Breast epithelium (tissue), 3 donors: ENCODE data around the gene PDK4.

Source experiments
- CTCF ChIP-seq, 3 donors: fragments of 450-650 bp; IDR thresholded peaks; one replicate each; pipeline ENCODE4 v1.5.1; 2016 to 2017; ENCODE audit warnings: antibody characterized with exemption in 3 of 3, mild to moderate bottlenecking in 3 of 3, moderate library complexity in 3 of 3
- POLR2A ChIP-seq: fragments of 450-650 bp; IDR thresholded peaks from one replicate; pipeline ENCODE4 v1.6.1; 2016; ENCODE audit warnings: antibody characterized with exemption, mild to moderate bottlenecking, moderate library complexity

GRCh38 chr7:95611224-95611623 lies 14.9 kb upstream of the PDK4 start:
- TF ChIP-seq CTCF (IDR thresholded peaks at IDR 0.05) (no peak), POLR2A (no peak)
